GM18861 (cell line): ENCODE data around the gene FAAP20.

ENCODE experiments used
- ATAC-seq: cut with Tn5 transposase; IDR thresholded peaks from one replicate; pipeline ENCODE4 v1.9.1; 2021; ENCODE audit not compliant: unreplicated experiment

FAAP20 gene

DNA sequence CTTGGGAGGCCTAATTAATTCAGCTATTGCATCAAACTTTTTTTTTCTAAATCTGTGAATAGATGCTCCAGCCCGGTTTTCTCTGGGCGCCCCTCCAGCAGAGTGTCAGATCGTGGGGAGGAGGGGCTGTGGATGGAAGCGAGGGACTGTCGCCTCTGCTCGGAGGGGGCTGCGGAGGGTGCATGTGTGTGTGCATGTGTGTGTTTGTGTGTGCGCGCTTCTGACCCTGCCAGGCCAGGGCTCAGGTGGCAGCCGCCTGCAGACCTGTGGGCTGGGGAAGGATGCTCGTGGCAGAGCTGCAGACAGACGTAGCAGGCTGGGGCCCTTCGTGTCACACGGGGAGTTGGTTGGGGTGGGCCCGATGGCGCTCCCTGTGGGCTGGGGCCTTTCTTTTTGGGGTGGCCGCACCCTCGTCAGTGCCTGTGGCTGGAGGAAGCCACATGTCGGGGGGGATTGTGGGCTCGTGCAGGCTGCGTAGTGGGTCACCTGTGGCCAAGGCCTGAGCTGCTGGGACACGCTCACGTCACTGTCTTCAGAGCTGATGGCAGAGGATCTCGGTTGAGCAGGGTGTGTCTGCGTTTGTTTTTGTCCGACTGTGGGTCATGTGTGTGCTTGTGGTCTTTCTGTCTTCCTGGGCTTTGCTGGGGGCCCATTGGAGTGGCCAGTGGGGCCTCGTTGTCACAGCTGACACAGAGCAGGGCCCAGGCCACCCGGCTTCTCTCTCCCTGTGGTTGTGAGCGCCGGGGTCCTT is 36.4 kb upstream of the FAAP20 start:
- ATAC-seq: no peak

- no peak for ATAC-seq
Observed at GRCh38 chr1:2229911-2230731, 35.5 kb upstream of the FAAP20 start.

DNA sequence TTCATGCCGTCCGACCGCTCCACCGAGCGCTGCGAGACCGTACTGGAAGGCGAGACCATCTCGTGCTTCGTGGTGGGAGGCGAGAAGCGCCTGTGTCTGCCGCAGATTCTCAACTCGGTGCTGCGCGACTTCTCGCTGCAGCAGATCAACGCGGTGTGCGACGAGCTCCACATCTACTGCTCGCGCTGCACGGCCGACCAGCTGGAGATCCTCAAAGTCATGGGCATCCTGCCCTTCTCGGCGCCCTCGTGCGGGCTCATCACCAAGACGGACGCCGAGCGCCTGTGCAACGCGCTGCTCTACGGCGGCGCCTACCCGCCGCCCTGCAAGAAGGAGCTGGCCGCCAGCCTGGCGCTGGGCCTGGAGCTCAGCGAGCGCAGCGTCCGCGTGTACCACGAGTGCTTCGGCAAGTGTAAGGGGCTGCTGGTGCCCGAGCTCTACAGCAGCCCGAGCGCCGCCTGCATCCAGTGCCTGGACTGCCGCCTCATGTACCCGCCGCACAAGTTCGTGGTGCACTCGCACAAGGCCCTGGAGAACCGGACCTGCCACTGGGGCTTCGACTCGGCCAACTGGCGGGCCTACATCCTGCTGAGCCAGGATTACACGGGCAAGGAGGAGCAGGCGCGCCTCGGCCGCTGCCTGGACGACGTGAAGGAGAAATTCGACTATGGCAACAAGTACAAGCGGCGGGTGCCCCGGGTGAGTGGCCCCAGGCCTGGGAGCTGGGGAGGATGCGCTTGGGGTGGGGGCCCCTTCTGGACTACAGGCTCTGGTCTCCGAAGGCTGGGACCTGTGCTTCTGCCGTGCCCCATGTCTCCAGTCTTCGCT is 34.7 kb upstream of the FAAP20 start:
- ATAC-seq: no peak

GRCh38 chr1:2228694-2229036 is 34.1 kb upstream of the FAAP20 start:
- no peak for ATAC-seq

GRCh38 chr1:2228157-2228594 is 33.6 kb upstream of the FAAP20 start, which contains the start of gene SKI:
TSS of gene SKI (plus strand) at chr1:2228319. CDS start at chr1:2228767, 448 bp downstream.
- ATAC-seq: no peak

DNA sequence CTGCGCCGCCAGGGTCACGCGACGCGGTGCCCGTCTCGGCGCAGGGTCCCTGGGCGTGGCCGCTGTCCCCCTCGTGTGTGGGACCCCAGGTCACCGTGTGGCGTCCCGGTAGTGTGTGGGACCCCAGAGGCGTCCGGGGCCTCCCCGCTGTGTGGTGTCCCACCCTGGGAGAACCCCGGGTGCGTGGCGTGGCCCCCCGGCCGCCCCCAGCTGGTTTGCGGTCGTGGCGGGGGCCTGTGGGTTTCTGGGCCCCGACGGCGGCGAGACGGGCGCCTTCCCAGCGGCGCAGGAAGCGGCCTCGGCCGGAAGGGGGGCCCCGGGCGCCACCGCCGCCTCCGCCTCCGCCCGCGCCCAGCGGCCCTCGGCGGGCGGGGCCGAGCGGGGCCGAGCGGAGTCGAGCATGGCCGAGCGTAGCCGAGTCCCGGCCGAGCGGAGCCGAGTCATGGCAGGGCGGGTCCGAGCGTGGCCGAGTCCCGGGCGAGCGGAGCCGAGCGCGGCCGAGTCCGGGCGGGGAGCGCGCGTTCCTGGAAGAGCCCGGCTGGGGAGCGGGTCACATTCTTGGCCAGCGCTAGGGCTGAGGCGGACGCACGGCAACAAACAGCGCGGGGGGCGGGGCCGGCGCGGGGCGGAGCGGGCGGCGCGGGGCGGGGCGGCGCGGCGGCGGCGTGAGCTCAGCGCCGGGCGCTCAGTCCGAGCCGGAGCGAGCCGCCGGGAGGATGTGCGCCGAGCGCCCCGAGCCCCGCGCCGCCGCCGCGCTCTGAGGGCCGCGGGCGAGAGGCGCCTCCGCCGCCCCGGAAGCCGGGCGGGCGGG is 33.0 kb upstream of the FAAP20 start:
- peak; percentile 74 for ATAC-seq

GRCh38 chr1:2226525-2227345 is 32.2 kb upstream of the FAAP20 start:
- ATAC-seq: no peak

DNA sequence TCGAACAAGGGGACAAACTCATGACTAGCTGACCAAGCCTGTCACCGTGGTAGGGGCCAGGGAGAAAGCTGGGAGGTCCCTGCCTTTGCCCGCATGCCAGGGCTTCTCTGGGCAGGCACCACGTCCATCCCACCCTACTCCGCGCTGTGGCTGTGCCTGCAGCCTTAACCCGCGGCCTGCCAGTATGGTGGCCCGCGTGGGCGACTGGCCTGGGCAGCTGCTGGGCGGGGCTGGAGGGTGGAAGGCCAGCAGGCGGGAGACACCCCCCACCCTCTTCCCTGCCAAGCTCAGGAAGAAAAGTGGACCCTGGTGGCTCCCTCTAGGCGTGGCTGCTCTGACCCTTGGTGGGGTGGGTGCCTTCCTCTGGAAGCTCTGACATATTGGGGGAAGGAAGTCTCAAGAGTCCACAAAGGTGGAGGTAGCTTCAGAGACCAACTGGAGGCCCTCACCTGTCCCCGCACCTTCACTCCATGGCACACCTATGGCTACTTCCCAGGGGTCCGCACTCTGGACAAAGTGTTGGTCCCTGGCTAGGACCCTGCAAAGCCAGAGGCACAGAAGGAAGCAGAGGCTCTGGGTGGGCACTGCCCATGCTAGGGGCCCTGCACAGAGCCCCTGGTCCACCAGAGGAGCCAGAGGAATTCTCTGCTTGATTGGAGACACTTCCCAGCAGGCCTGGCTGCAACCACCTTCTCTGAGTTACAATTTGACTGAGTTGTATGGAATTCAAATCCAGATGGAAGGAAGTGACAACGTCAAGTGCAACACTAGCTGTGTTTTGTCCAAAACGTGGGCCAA is 30.3 kb upstream of the FAAP20 start:
- no peak for ATAC-seq

GRCh38 chr1:2224170-2224584 is 29.6 kb upstream of the FAAP20 start:
- no peak for ATAC-seq

DNA sequence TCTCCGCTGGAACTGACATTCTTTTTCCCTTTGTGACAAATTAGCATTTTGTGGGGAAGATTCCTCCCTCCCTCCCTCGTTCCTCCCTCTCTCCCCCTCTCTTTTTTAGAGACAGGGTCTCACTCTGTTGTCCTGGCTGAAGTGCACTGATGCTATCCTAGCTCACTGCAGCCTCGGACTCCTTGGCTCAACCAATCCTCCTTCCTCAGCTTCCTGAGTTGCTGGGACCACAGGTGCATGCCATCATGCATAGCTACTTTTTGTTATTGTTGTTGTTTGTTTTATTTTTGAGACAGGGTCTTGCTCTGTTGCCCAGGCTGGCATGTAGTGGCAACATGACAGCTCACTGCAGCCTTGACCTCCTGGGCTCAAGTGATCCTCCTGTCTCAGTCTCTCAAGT is 26.7 kb upstream of the FAAP20 start:
- no peak for ATAC-seq

- ATAC-seq: no peak
Observed at GRCh38 chr1:2216767-2217058, 22.1 kb upstream of the FAAP20 start.

- ATAC-seq: no peak
Observed at GRCh38 chr1:2215909-2216766, 21.6 kb upstream of the FAAP20 start.

- no peak for ATAC-seq
Observed at GRCh38 chr1:2215329-2215728, 20.8 kb upstream of the FAAP20 start.

DNA sequence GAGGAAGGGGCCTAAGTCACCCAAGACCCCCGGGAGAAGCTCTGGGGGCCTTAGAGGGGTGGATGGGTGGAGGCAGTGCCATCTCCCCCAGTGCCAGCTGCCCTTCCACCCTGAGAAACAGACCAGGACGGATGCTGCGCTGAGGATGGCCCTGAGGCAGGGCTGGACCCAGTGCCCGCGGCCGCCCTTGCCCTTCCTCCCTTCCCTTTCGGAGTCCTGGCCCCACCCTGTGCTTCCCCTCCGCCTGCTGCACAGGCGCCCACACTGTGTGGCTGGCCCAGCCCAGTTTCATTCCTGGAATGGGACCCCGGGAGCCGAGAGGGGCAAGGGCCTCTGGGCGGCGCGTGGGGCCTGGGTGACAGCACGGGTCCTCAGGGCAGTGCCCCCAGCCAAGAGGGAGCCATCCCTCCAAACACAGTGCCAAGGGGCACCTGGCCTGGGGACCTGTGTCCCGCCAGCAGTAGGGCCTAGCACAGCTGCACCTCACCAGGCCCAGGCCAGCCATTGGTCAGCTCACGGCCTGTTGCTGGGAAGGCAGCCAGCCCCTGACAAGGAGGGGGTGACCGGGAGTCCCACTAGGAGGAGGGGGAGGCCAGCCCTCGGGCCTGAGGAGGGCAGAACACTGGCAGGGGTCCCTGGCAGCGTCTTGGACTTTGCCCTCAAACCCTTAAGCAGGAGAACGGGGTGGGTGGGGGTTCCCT is 20.1 kb upstream of the FAAP20 start:
- ATAC-seq: no peak

GRCh38 chr1:2213576-2214505 is 19.3 kb upstream of the FAAP20 start:
- ATAC-seq: no peak
